Endothelial cell of umbilical vein (primary cell): ENCODE measurements around the gene PHACTR1.

Experiments used
- EZH2 ChIP-seq: IDR thresholded peaks from 2 replicates; pipeline ENCODE4 v1.6.1; 2012; ENCODE audit warnings: borderline replicate concordance, low read depth, mild to moderate bottlenecking, moderate library complexity, low read length, inconsistent platforms; ENCODE audit not compliant: severe bottlenecking
- FOS ChIP-seq: IDR thresholded peaks from 2 replicates; pipeline ENCODE4 v1.6.1; 2011; ENCODE audit warnings: mild to moderate bottlenecking, low read length, moderate library complexity, borderline replicate concordance; ENCODE audit not compliant: insufficient read depth
- GATA2 ChIP-seq: IDR thresholded peaks from 2 replicates; pipeline ENCODE4 v1.7.0; 2011; ENCODE audit warnings: low read depth, mild to moderate bottlenecking, moderate library complexity, mixed read lengths, low read length; ENCODE audit not compliant: insufficient read length, insufficient read depth
- JUN ChIP-seq: IDR thresholded peaks from 2 replicates; pipeline ENCODE4 v1.6.1; 2011; ENCODE audit warnings: borderline replicate concordance, low read depth; ENCODE audit not compliant: insufficient read length, insufficient read depth
- MYC ChIP-seq: IDR thresholded peaks from one replicate; pipeline ENCODE4 v1.6.1; 2011; ENCODE audit warnings: mild to moderate bottlenecking, low read depth, low read length
- POLR2A ChIP-seq: IDR thresholded peaks from 2 replicates; pipeline ENCODE4 v1.6.1; 2012; ENCODE audit warnings: low read depth, mild to moderate bottlenecking, control low read depth, low read length
- POLR2AphosphoS5 ChIP-seq: IDR thresholded peaks from 2 replicates; pipeline ENCODE4 v1.6.1; 2012; ENCODE audit warnings: low read depth, mild to moderate bottlenecking, control low read depth, low read length, moderate library complexity; ENCODE audit not compliant: insufficient read depth
- TF ChIP-seq, protein P1 (sequence below), 2 donors: IDR thresholded peaks; 1 replicate in 1 of 2; 2 replicates in 1 of 2; pipeline ENCODE4 v1.5.1; 2011; ENCODE audit warnings: low read length in 2 of 2, mild to moderate bottlenecking in 2 of 2, moderate library complexity in 2 of 2, control low read depth in 1 of 2, inconsistent platforms in 1 of 2, low read depth in 1 of 2; ENCODE audit not compliant: insufficient read depth in 1 of 2; ENCODE audit errors: extremely low read depth in 1 of 2
- TF ChIP-seq, protein P2 (sequence below): IDR thresholded peaks from 2 replicates; pipeline ENCODE4 v1.6.1; 2011; ENCODE audit not compliant: insufficient read depth, insufficient read length

DNA sequence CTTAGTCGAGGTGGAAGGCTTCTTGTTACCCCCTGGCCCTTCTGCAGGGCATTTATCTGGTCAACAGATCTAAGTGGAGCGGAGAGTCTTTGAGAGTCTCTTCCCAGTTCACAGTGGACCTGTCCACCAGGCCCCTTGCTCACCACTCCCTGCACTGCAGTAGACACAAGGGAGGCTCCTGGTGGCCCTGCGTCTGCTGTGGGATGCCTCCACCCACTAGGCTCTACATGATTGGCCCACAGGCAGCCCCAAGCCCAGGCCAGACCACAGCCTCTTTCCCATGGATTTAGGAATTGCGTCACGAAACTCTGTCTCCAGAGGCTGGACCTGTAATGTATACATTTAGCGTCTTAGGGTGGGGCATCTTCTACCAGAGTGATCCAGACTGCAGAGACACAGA lies 583.4 kb downstream of the PHACTR1 start:
- no peak for TF ChIP-seq GATA2
- TF ChIP-seq POLR2A = no peak
- TF ChIP-seq, protein P1, sequence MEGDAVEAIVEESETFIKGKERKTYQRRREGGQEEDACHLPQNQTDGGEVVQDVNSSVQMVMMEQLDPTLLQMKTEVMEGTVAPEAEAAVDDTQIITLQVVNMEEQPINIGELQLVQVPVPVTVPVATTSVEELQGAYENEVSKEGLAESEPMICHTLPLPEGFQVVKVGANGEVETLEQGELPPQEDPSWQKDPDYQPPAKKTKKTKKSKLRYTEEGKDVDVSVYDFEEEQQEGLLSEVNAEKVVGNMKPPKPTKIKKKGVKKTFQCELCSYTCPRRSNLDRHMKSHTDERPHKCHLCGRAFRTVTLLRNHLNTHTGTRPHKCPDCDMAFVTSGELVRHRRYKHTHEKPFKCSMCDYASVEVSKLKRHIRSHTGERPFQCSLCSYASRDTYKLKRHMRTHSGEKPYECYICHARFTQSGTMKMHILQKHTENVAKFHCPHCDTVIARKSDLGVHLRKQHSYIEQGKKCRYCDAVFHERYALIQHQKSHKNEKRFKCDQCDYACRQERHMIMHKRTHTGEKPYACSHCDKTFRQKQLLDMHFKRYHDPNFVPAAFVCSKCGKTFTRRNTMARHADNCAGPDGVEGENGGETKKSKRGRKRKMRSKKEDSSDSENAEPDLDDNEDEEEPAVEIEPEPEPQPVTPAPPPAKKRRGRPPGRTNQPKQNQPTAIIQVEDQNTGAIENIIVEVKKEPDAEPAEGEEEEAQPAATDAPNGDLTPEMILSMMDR (IDR thresholded peaks at IDR 0.05; ENCODE audit: extremely low read depth in 1 of 2, insufficient read depth in 1 of 2, low read depth in 1 of 2, low read length in 2 of 2) = no peak
- TF ChIP-seq JUN = no peak
- TF ChIP-seq EZH2 = no peak
- TF ChIP-seq, protein P2, sequence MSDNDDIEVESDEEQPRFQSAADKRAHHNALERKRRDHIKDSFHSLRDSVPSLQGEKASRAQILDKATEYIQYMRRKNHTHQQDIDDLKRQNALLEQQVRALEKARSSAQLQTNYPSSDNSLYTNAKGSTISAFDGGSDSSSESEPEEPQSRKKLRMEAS = no peak
- no peak for TF ChIP-seq POLR2AphosphoS5
- TF ChIP-seq MYC = no peak
- no peak for TF ChIP-seq FOS
